ENCODE data around the gene RPL22L1. TPM values are rescaled to one million over a fixed set of nuclear protein-coding genes. Genes with fewer than 3 reads are reported as not detected.

The RPL22L1 gene
- 31.3 and 41.5 TPM in 2 replicates for total RNA-seq (2021)
- Bru-seq, nascent RNA, result percentile 99 among the genes with signal in this experiment
- BruChase-seq, experiment 1, labeled RNA remaining after a 2-hour chase, result percentile 87 among the genes with signal in this experiment
- percentile 79 among the genes with signal in this experiment for BruChase-seq, experiment 2, labeled RNA remaining after a 6-hour chase
- long read RNA-seq, transcript RPL22L1-201 (4 exons, 2,190 nt), result major isoform, 5 of 8 reads
- long read RNA-seq, partial matches to known transcripts, result 0 of 8 reads
- long read RNA-seq, other reads (novel, unspliced or antisense), result 2 of 8 reads

DNA sequence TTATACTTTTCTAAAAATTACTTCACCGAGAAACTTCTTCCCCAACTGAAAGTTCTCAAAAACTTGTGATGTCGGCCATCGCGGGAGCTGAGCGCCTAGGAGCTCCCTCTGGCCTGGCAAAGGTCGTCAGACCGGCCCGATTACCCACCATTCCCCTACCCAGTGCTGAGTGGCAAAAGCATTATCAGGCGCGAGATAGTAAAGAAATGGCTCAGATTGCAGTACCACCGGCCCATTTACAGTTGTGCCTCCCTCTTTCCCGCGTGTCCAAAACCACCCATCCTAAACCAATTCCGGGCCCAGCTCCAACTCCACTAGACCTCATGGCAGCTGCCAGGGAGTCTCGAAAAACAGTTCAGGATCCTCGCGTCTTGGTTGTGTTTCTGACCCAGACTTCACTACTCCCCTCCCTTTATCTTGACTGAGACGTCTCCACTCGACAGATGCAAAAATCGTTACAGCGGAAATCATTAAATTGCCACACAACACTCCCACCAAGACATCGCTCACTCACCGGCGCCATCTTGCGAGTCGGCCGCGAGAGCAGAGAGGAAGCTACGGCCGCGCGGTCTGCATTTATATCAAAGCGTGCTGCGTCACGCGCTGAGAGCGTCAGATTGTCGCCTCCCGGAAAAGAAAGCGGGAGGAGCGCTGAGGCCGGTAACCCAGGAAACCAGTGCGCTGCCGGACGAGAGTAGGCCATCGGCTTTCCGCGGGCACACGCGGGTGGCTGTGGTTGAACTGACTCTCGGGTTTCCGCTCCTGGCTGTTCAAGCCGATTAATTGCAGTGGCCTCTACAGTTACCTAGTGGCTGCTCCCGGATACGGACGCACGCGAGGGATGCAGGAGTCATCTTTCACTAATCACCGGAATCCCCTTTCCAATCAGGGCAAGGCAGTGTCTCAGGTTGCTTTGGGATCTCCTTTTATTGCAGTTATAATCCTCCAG lies at the start of gene RPL22L1:
Gene RPL22L1, minus strand, starts transcription at position 551 of the 949 bp plus-strand sequence. Its CDS starts 28 bp downstream, at position 523.
- intact Hi-C loops (cut with micrococcal nuclease; ENCODE audit: unreplicated experiment), result no loop called here
- H3K4me3 ChIP-seq (ENCODE audit: low read depth, low read length, poor library complexity, severe bottlenecking), result peak within 1 kb of the TSS; percentile 76
- peaks cover 22% of the 10 kb centered on the region for H3K4me1 ChIP-seq (ENCODE audit: insufficient read depth, low read length, poor library complexity, severe bottlenecking)
- peak within 1 kb of the TSS; percentile 92 for H3K27ac ChIP-seq (ENCODE audit: low read depth, low read length, poor library complexity, severe bottlenecking)
- POLR2A ChIA-PET (ENCODE audit: low non-redundant PET), result interaction anchor here (0.6 to 0.9 kb wide), 4 partner anchors 56 to 955 kb away, joined by 3 to 5 read pairs (median 4); no protein-coding TSS in a partner anchor
- TF ChIP-seq, protein P1, sequence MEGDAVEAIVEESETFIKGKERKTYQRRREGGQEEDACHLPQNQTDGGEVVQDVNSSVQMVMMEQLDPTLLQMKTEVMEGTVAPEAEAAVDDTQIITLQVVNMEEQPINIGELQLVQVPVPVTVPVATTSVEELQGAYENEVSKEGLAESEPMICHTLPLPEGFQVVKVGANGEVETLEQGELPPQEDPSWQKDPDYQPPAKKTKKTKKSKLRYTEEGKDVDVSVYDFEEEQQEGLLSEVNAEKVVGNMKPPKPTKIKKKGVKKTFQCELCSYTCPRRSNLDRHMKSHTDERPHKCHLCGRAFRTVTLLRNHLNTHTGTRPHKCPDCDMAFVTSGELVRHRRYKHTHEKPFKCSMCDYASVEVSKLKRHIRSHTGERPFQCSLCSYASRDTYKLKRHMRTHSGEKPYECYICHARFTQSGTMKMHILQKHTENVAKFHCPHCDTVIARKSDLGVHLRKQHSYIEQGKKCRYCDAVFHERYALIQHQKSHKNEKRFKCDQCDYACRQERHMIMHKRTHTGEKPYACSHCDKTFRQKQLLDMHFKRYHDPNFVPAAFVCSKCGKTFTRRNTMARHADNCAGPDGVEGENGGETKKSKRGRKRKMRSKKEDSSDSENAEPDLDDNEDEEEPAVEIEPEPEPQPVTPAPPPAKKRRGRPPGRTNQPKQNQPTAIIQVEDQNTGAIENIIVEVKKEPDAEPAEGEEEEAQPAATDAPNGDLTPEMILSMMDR (conservative IDR thresholded peaks at IDR 0.05; ENCODE audit: low read depth, low read length), result peak; percentile 33; the same call in 1 of the 2 replicates
- no peak for TF ChIP-seq EZH2 (IDR thresholded peaks at IDR 0.05; ENCODE audit: borderline replicate concordance, low read depth, low read length, poor library complexity, severe bottlenecking)
- peak; percentile 97 for DNase-seq (ENCODE audit: low spot score)
- CTCF ChIA-PET, result no interaction called here
- H3K9me3 ChIP-seq (ENCODE audit: low read depth, low read length, poor library complexity, severe bottlenecking), result no peaks in the 10 kb centered on the region
- no peaks in the 10 kb centered on the region for H3K27me3 ChIP-seq (replicated peaks; ENCODE audit: insufficient read depth, low read depth, low read length, poor library complexity)
- BruUV-seq (replicated peaks), result TSS peak; percentile 77
- peaks cover 36% of the 10 kb centered on the region for H3K36me3 ChIP-seq (ENCODE audit: insufficient read depth, low read length, poor library complexity, severe bottlenecking)

DNA sequence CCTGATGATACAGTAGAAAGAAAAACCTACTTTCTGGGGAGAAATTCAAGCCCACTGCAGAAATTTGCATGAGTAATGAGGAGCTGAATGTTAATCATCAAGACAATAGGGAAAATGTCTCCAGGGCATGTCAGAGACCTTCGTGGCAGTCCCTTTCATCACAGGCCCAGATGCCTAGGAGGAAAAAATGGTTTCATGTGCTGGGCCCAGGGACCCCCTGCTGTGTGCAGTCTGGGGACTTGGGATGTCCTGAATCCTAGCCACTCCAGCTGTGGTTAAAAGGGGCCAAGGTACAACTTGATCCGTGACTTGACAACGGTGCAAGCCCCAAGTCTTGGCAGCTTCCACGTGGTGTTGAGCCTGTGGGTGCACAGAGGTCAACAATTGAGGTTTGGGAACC lies 48.7 kb upstream of the RPL22L1 start:
- DNase-seq (ENCODE audit: low spot score), result no peak
- CTCF ChIA-PET, result no interaction called here
- Histone ChIP-seq H3K4me3 (ENCODE audit: low read depth, low read length, poor library complexity, severe bottlenecking) (no peak overlapping the region), H3K4me1 (ENCODE audit: insufficient read depth, low read length, poor library complexity, severe bottlenecking) (no peaks in the 10 kb centered on the region), H3K36me3 (ENCODE audit: insufficient read depth, low read length, poor library complexity, severe bottlenecking) (no peaks in the 10 kb centered on the region), H3K9me3 (ENCODE audit: low read depth, low read length, poor library complexity, severe bottlenecking) (no peaks in the 10 kb centered on the region), H3K27ac (ENCODE audit: low read depth, low read length, poor library complexity, severe bottlenecking) (no peak overlapping the region), H3K27me3 (replicated peaks; ENCODE audit: insufficient read depth, low read depth, low read length, poor library complexity) (no peaks in the 10 kb centered on the region)
- TF ChIP-seq, protein P1 (conservative IDR thresholded peaks at IDR 0.05; ENCODE audit: low read depth, low read length), result no peak
- no peak for TF ChIP-seq EZH2 (IDR thresholded peaks at IDR 0.05; ENCODE audit: borderline replicate concordance, low read depth, low read length, poor library complexity, severe bottlenecking)
- intact Hi-C loops (cut with micrococcal nuclease; ENCODE audit: unreplicated experiment), result no loop called here
- POLR2A ChIA-PET (ENCODE audit: low non-redundant PET), result no interaction called here
- no TSS peak for BruUV-seq (replicated peaks)

DNA sequence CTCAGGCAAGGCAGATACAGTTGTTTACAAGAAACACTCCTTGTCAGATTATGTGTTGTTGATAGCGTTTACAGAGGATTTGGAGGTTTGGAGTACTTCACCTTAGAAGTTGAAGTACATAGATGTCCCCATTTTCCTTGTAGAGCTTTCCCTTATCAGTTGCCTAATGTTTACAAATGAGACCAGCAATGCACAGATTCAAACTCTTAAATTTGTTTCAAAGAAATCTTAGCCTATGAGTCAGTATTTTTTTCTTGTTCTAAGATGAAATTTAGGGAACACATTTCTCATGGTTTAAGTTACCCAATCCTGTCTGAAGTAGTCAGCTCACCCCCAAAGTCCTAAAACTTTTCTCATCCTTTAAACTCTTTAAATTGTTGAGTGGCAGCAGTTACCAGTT lies 44.7 kb upstream of the RPL22L1 start:
- ChIA-PET CTCF (no interaction called here), POLR2A (ENCODE audit: low non-redundant PET) (no interaction called here)
- BruUV-seq (replicated peaks), result no TSS peak
- no peak overlapping the region for H3K27ac ChIP-seq (ENCODE audit: low read depth, low read length, poor library complexity, severe bottlenecking)
- H3K27me3 ChIP-seq (replicated peaks; ENCODE audit: insufficient read depth, low read depth, low read length, poor library complexity), result no peaks in the 10 kb centered on the region
- DNase-seq (ENCODE audit: low spot score), result no peak
- H3K4me3 ChIP-seq (ENCODE audit: low read depth, low read length, poor library complexity, severe bottlenecking), result no peak overlapping the region
- intact Hi-C loops (cut with micrococcal nuclease; ENCODE audit: unreplicated experiment), result no loop called here
- H3K9me3 ChIP-seq (ENCODE audit: low read depth, low read length, poor library complexity, severe bottlenecking), result peaks cover 5% of the 10 kb centered on the region
- H3K4me1 ChIP-seq (ENCODE audit: insufficient read depth, low read length, poor library complexity, severe bottlenecking), result no peaks in the 10 kb centered on the region
- no peaks in the 10 kb centered on the region for H3K36me3 ChIP-seq (ENCODE audit: insufficient read depth, low read length, poor library complexity, severe bottlenecking)
- TF ChIP-seq, protein P1 (conservative IDR thresholded peaks at IDR 0.05; ENCODE audit: low read depth, low read length), result no peak
